IMR-90 (cell line): ENCODE measurements around the gene CINP. TPM values are rescaled to one million over a fixed set of nuclear protein-coding genes. Genes with fewer than 3 reads are reported as not detected.
A peak's percentile ranks its signal among the peaks of the same experiment; 100 is the strongest.

Experiments
- ATAC-seq: fragments of 200-7000 bp; cut with Tn5 transposase; 2 replicates; pipeline ENCODE4 v1.9.1; 2020; ENCODE audit warnings: low read depth, mild to moderate bottlenecking, moderate library complexity
- Bru-seq: library from RNA; stranded (reverse); fragments of 400-500 nt; gene quantifications from one replicate; lab custom pipeline; 2021; lab: Mats Ljungman, UMichigan
- BruChase-seq, 2 experiments: library from RNA; stranded (reverse); fragments of 400-500 nt; gene quantifications; one replicate each; lab custom pipeline; 2021; lab: Mats Ljungman, UMichigan
- BruUV-seq: library from RNA; stranded (reverse); fragments of 400-500 nt; replicated peaks from 2 replicates; lab custom pipeline; 2021; lab: Mats Ljungman, UMichigan
- CTCF ChIA-PET: fragments of 300-600 bp; formaldehyde crosslinking; extraction: SDS; loops from one replicate; lab custom pipeline; 2021; ENCODE audit warnings: antibody characterized with exemption; lab: Yijun Ruan, JAX
- POLR2A ChIA-PET: fragments of 300-600 bp; sonication (Branson Sonifier 250); formaldehyde crosslinking; loops from one replicate; lab custom pipeline; 2022; ENCODE audit warnings: antibody characterized with exemption; ENCODE audit not compliant: unreplicated experiment; lab: Charles Lee
- DNase-seq: peaks from one replicate; pipeline ENCODE4 v3.0.0; 2013
- H2AFZ ChIP-seq: replicated peaks from 2 replicates; pipeline ENCODE3; 2013; ENCODE audit warnings: low read length, mild to moderate bottlenecking; ENCODE audit not compliant: poor library complexity
- H2AK5ac ChIP-seq: 2 replicates; pipeline ENCODE4 v1.6.1; 2013; ENCODE audit warnings: low read depth, low read length, inconsistent platforms
- H2AK9ac ChIP-seq: replicated peaks from 2 replicates; pipeline ENCODE3; 2013; ENCODE audit warnings: mild to moderate bottlenecking, low read depth, low read length, moderate library complexity; ENCODE audit not compliant: poor library complexity
- H2BK120ac ChIP-seq: 2 replicates; pipeline ENCODE4 v1.6.1; 2013; ENCODE audit warnings: low read depth, low read length, inconsistent platforms
- H2BK15ac ChIP-seq: 3 replicates; pipeline ENCODE4 v1.6.1; 2013; ENCODE audit warnings: low read depth, low read length, inconsistent platforms
- H2BK20ac ChIP-seq: 2 replicates; pipeline ENCODE4 v1.6.1; 2013; ENCODE audit warnings: low read depth, mild to moderate bottlenecking, inconsistent platforms, low read length, moderate library complexity
- H2BK5ac ChIP-seq: 2 replicates; pipeline ENCODE4 v1.6.1; 2013; ENCODE audit warnings: mild to moderate bottlenecking, low read depth, low read length, inconsistent platforms; ENCODE audit not compliant: poor library complexity, severe bottlenecking
- H3K14ac ChIP-seq: replicated peaks from 2 replicates; pipeline ENCODE4 v1.6.1; 2013; ENCODE audit warnings: low read depth, low read length, inconsistent platforms
- H3K18ac ChIP-seq: 2 replicates; pipeline ENCODE4 v1.6.1; 2013; ENCODE audit warnings: low read depth, low read length, control low read depth
- H3K23ac ChIP-seq: 2 replicates; pipeline ENCODE4 v1.6.1; 2013; ENCODE audit warnings: low read depth, low read length, inconsistent platforms
- H3K27ac ChIP-seq: 2 replicates; pipeline ENCODE4 v1.5.1; 2013; ENCODE audit warnings: mild to moderate bottlenecking, control low read depth, low read length; ENCODE audit not compliant: insufficient read depth
- H3K27me3 ChIP-seq: 2 replicates; pipeline ENCODE4 v1.6.1; 2013; ENCODE audit warnings: low read length; ENCODE audit not compliant: control insufficient read depth, insufficient read depth
- H3K36me3 ChIP-seq: 2 replicates; pipeline ENCODE4 v1.6.1; 2013; ENCODE audit warnings: low read length, mixed read lengths; ENCODE audit not compliant: control insufficient read depth, insufficient read depth
- H3K4ac ChIP-seq: 2 replicates; pipeline ENCODE4 v1.6.1; 2013; ENCODE audit warnings: low read depth, low read length, inconsistent platforms
- H3K4me1 ChIP-seq: 2 replicates; pipeline ENCODE4 v1.6.1; 2013; ENCODE audit warnings: low read length, mixed read lengths; ENCODE audit not compliant: control insufficient read depth, insufficient read depth
- H3K4me2 ChIP-seq: 2 replicates; pipeline ENCODE4 v1.6.1; 2013; ENCODE audit warnings: low read depth, mild to moderate bottlenecking, control low read depth, low read length, moderate library complexity
- H3K4me3 ChIP-seq: 2 replicates; pipeline ENCODE4 v1.5.1; 2013; ENCODE audit warnings: low read depth, mild to moderate bottlenecking, control low read depth, low read length, moderate library complexity; ENCODE audit not compliant: insufficient read depth
- H3K56ac ChIP-seq: 2 replicates; pipeline ENCODE4 v1.6.1; 2013; ENCODE audit warnings: low read length, inconsistent platforms; ENCODE audit not compliant: insufficient read depth; ENCODE audit errors: extremely low read depth
- H3K79me1 ChIP-seq, 2 experiments: 2 replicates each; pipeline ENCODE4 v1.6.1; 2013; ENCODE audit warnings: low read length in 2 of 2, inconsistent platforms in 1 of 2, low read depth in 1 of 2
- H3K9ac ChIP-seq: 2 replicates; pipeline ENCODE4 v1.6.1; 2013; ENCODE audit warnings: low read depth, low read length, control low read depth
- H3K9me1 ChIP-seq: 2 replicates; pipeline ENCODE4 v1.6.1; 2013; ENCODE audit warnings: low read length, inconsistent platforms; ENCODE audit not compliant: insufficient read depth
- H3K9me3 ChIP-seq: 2 replicates; pipeline ENCODE4 v1.6.1; 2013; ENCODE audit warnings: low read length; ENCODE audit not compliant: control insufficient read depth, insufficient read depth
- H4K20me1 ChIP-seq: 2 replicates; pipeline ENCODE4 v1.6.1; 2013; ENCODE audit warnings: low read length, inconsistent platforms; ENCODE audit not compliant: insufficient read depth
- H4K5ac ChIP-seq: 2 replicates; pipeline ENCODE4 v1.6.1; 2013; ENCODE audit warnings: mild to moderate bottlenecking, low read depth, low read length, control low read depth
- H4K8ac ChIP-seq, 2 experiments: 2 replicates each; pipeline ENCODE4 v1.6.1; 2013; ENCODE audit warnings: low read depth in 2 of 2, low read length in 2 of 2, control low read depth in 1 of 2, inconsistent platforms in 1 of 2
- H4K91ac ChIP-seq: 2 replicates; pipeline ENCODE4 v1.6.1; 2013; ENCODE audit warnings: low read depth, low read length, inconsistent platforms; ENCODE audit not compliant: insufficient read depth
- BHLHE40 ChIP-seq: fragments of 150-350 bp; IDR thresholded peaks from 2 replicates; pipeline ENCODE4 v1.6.1; 2016; ENCODE audit warnings: mild to moderate bottlenecking, low read depth, low read length
- CEBPB ChIP-seq: IDR thresholded peaks from 2 replicates; pipeline ENCODE4 v1.6.1; 2012; ENCODE audit warnings: low read depth, low read length, improper control_type of control experiment
- CHD1 ChIP-seq: IDR thresholded peaks from 2 replicates; pipeline ENCODE4 v1.6.1; 2012; ENCODE audit warnings: low read depth, low read length, improper control_type of control experiment
- ELK1 ChIP-seq: fragments of 150-350 bp; IDR thresholded peaks from 2 replicates; pipeline ENCODE4 v1.6.1; 2016; ENCODE audit warnings: low read depth, mild to moderate bottlenecking, low read length, moderate library complexity, borderline replicate concordance
- MAFK ChIP-seq: IDR thresholded peaks from 2 replicates; pipeline ENCODE4 v1.6.1; 2012; ENCODE audit warnings: low read depth, low read length, improper control_type of control experiment
- MAZ ChIP-seq: IDR thresholded peaks from 2 replicates; pipeline ENCODE4 v1.6.1; 2012; ENCODE audit warnings: low read depth, mild to moderate bottlenecking, low read length, improper control_type of control experiment, moderate library complexity, borderline replicate concordance
- MXI1 ChIP-seq: IDR thresholded peaks from 2 replicates; pipeline ENCODE4 v1.6.1; 2012; ENCODE audit warnings: low read depth, mild to moderate bottlenecking, low read length, moderate library complexity, borderline replicate concordance
- NFE2L2 ChIP-seq: fragments of 150-350 bp; IDR thresholded peaks from 2 replicates; pipeline ENCODE4 v1.6.1; 2016; ENCODE audit warnings: low read depth, mild to moderate bottlenecking, low read length
- POLR2A ChIP-seq: IDR thresholded peaks from 2 replicates; pipeline ENCODE4 v1.6.1; 2012; ENCODE audit warnings: mild to moderate bottlenecking, low read depth, low read length
- RFX5 ChIP-seq: IDR thresholded peaks from 2 replicates; pipeline ENCODE4 v1.8.0; 2012; ENCODE audit warnings: low read depth, mild to moderate bottlenecking, low read length, moderate library complexity
- USF2 ChIP-seq: fragments of 150-350 bp; IDR thresholded peaks from 2 replicates; pipeline ENCODE4 v1.6.1; 2017; ENCODE audit warnings: mild to moderate bottlenecking, antibody characterized with exemption, low read length, low read depth
- WGBS, 2 experiments: methylation state at CpG; one replicate each; pipeline versions ENCODE4 v1.1.5 to v1.1.7; 2013; ENCODE audit warnings: missing lambda C conversion rate in 2 of 2; ENCODE audit not compliant: insufficient read length in 1 of 2; ENCODE audit errors: extremely low coverage in 2 of 2; 5-methylcytosine and 5-hydroxymethylcytosine counted together
- dilution Hi-C: fragments of 300-500 bp; cut with HindIII; formaldehyde crosslinking; loops from one replicate; pipeline ENCODE4 v1.14.3; 2018; ENCODE audit warnings: low sequenced_read_pairs; ENCODE audit not compliant: unreplicated experiment
- in situ Hi-C: fragments of 300-500 bp; cut with MboI; formaldehyde crosslinking; loops from 3 replicates; pipeline ENCODE4 v1.14.3; 2019; ENCODE audit warnings: low sequenced_read_pairs, inconsistent platforms, mixed read lengths
- intact Hi-C: fragments of 100-400 bp; cut with micrococcal nuclease; formaldehyde crosslinking; loops from 2 replicates; pipeline ENCODE4 v1.10.0; 2022
- long read RNA-seq: library from polyadenylated mRNA; unstranded; transcript quantifications from one replicate; pipeline ENCODE4 v2.0.0, GENCODE V29; 2021; ENCODE audit not compliant: unreplicated experiment
- polyA plus RNA-seq, 3 experiments: library from polyadenylated mRNA; depleted of rRNA; stranded (reverse); fragments of >200 nt; gene quantifications; 2 replicates each; pipeline ENCODE4 v1.2.3, GENCODE V29; 2012; ENCODE audit warnings: low replicate concordance in 1 of 3
- total RNA-seq: library from RNA; depleted of rRNA; stranded (reverse); fragments of >200 nt; gene quantifications from 2 replicates; pipeline ENCODE4 v1.2.3, GENCODE V29; 2012; rRNA removed
- TF ChIP-seq, protein P1 (sequence below): conservative IDR thresholded peaks from 2 replicates; pipeline ENCODE4 v1.5.1; 2012; ENCODE audit warnings: mild to moderate bottlenecking, low read depth, low read length, improper control_type of control experiment

CINP gene
- total RNA-seq (41.9 and 55.3 TPM in 2 replicates), polyA plus RNA-seq (2012; rRNA removed) (53.2 and 56.4 TPM in 2 replicates), Bru-seq, nascent RNA (percentile 63 among the genes with signal in this experiment), BruChase-seq, experiment 1, labeled RNA remaining after a 6-hour chase (percentile 67 among the genes with signal in this experiment), BruChase-seq, experiment 2, labeled RNA remaining after a 2-hour chase (percentile 57 among the genes with signal in this experiment)
- 29.3 and 37.8 TPM in 2 replicates for polyA plus RNA-seq (2012; cell fraction: cytosol; rRNA removed)
- 10.9 and 21.3 TPM in 2 replicates for polyA plus RNA-seq (2012; cell fraction: nucleus; rRNA removed; ENCODE audit: low replicate concordance)
- long read RNA-seq, full-length matches to known transcripts: 22 of 29 reads
- long read RNA-seq, partial matches to known transcripts: 2 of 29 reads
- long read RNA-seq, other reads (novel, unspliced or antisense): 5 of 29 reads

DNA sequence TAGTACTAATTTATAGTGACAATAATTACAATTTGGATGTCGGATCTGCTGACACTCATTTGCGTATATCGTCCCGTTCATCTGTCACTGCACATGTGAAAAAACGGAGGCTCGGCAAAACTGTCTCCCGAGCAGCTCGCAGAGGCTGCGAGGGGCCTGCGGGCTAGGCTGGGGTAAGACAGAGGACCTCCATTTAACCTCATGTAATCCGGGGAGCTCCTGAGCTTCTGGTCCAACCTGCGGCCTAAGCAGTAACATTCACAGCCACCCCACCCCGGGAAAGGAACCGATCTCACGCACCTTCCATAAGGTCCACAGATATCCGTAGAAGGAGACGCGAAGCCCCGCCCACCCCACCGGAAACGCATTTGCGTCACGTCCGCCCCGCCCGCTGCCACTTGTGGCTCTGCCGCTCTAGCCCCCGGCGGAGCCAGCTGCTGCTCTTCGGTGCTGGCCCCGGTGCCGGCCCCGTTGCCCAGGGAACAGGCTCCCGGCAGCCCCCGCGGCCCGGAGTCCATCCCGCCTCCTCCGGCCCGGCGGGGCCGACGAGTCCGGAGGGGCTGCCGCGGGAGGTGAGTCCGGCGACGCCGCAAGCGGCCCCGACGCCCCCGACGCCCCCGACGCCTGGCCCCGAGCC, at the start of gene CINP, which contains the start of gene TECPR2:
CINP (minus strand) TSS at position 346 of the 637 bp plus-strand sequence; CDS start at position 307, 39 bp downstream.
TECPR2 (plus strand) TSS at position 397 of the 637 bp plus-strand sequence. CDS start 13,781 bp downstream, outside the sequence.
- peak within 1 kb of the TSS; percentile 46 for H4K91ac ChIP-seq
- H3K4me3 ChIP-seq: peak within 1 kb of the TSS; percentile 90
- peak within 1 kb of the TSS; percentile 84 for H3K4ac ChIP-seq
- intact Hi-C loops (no loop called here), dilution Hi-C loops (no loop called here), in situ Hi-C loops (no loop called here)
- peak within 1 kb of the TSS; percentile 91 for H3K9ac ChIP-seq
- H2AK5ac ChIP-seq: peak within 1 kb of the TSS; percentile 89
- peak within 1 kb of the TSS; percentile 94 for H2AK9ac ChIP-seq
- H2BK120ac ChIP-seq: peak within 1 kb of the TSS; percentile 46; the same call in 1 of the 2 replicates
- peak within 1 kb of the TSS; percentile 81 for H3K27ac ChIP-seq
- peak within 1 kb of the TSS; percentile 87 for H3K56ac ChIP-seq
- no peaks in the 10 kb centered on the region for H3K27me3 ChIP-seq
- peaks cover 7% of the 10 kb centered on the region for H3K4me1 ChIP-seq
- peak within 1 kb of the TSS; percentile 84 for H2BK5ac ChIP-seq
- DNase-seq: peak; percentile 93
- H3K4me2 ChIP-seq: peak within 1 kb of the TSS; percentile 100
- peak within 1 kb of the TSS; percentile 79 for H4K5ac ChIP-seq
- POLR2A ChIA-PET: interaction anchor here (0.6 kb wide), 2 partner anchors 55 to 1847 kb away, joined by 3 to 19 read pairs; no protein-coding TSS in a partner anchor
- 1% methylated on average over 25 of the region's 58 CpGs; no CpG with 5 or more reads in 1 of the 2 experiments for WGBS, 2 experiments
- peak; percentile 95 for ATAC-seq
- peak within 1 kb of the TSS; percentile 98 for H3K14ac ChIP-seq
- H3K79me1 ChIP-seq: peaks cover 60 to 72% of the 10 kb centered on the region in 2 experiments
- H2AFZ ChIP-seq: peak within 1 kb of the TSS; percentile 96
- BruUV-seq: no TSS peak
- H4K8ac ChIP-seq: peak within 1 kb of the TSS; percentile 89 to 92
- peaks cover 7% of the 10 kb centered on the region for H3K36me3 ChIP-seq
- CTCF ChIA-PET: no interaction called here
- H3K23ac ChIP-seq: peak within 1 kb of the TSS; percentile 89
- peak within 1 kb of the TSS; percentile 26; the same call in 1 of the 3 replicates for H2BK15ac ChIP-seq
- H3K9me3 ChIP-seq: no peaks in the 10 kb centered on the region
- H3K18ac ChIP-seq: peak within 1 kb of the TSS; percentile 17; the same call in 1 of the 2 replicates
- H2BK20ac ChIP-seq: no peak within 1 kb of the TSS
- H3K9me1 ChIP-seq: peaks cover 15% of the 10 kb centered on the region
- H4K20me1 ChIP-seq: peaks cover 14% of the 10 kb centered on the region
- TF ChIP-seq MXI1 (peak; percentile 42), MAZ (peak; percentile 97), CEBPB (no peak), USF2 (no peak), BHLHE40 (no peak), ELK1 (no peak), MAFK (no peak), NFE2L2 (no peak), RFX5 (no peak), POLR2A (peak; percentile 93), CHD1 (no peak)
- TF ChIP-seq, protein P1, sequence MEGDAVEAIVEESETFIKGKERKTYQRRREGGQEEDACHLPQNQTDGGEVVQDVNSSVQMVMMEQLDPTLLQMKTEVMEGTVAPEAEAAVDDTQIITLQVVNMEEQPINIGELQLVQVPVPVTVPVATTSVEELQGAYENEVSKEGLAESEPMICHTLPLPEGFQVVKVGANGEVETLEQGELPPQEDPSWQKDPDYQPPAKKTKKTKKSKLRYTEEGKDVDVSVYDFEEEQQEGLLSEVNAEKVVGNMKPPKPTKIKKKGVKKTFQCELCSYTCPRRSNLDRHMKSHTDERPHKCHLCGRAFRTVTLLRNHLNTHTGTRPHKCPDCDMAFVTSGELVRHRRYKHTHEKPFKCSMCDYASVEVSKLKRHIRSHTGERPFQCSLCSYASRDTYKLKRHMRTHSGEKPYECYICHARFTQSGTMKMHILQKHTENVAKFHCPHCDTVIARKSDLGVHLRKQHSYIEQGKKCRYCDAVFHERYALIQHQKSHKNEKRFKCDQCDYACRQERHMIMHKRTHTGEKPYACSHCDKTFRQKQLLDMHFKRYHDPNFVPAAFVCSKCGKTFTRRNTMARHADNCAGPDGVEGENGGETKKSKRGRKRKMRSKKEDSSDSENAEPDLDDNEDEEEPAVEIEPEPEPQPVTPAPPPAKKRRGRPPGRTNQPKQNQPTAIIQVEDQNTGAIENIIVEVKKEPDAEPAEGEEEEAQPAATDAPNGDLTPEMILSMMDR: no peak
